ENCODE results near the gene MBNL1. TPM values are rescaled to one million over a fixed set of nuclear protein-coding genes. Genes with fewer than 3 reads are reported as not detected.

MBNL1 gene
- total RNA-seq, 4 donors from 2014 or later, result 152 to 286 (median 228) TPM

GRCh38 chr3:152349392-152349791 is 80.7 kb downstream of the MBNL1 start:
- TF ChIP-seq POLR2A (IDR thresholded peaks at IDR 0.05) (no peak), CTCF (IDR thresholded peaks at IDR 0.05) (no peak)
- no peak overlapping the region for H3K4me3 ChIP-seq (ENCODE audit: low read depth, poor library complexity, severe bottlenecking)
- 52 to 71% methylated on average over 1 of the region's 1 CpG for WGBS, 2 donors
- DNase-seq (ENCODE audit: low spot score in 2 of 2), result no peak
- intact Hi-C loops (cut with DNase I; ENCODE audit: low total_unique reads), result no loop called here

GRCh38 chr3:152350139-152350538 is 81.4 kb downstream of the MBNL1 start:
- DNase-seq (ENCODE audit: low spot score in 2 of 2), result no peak
- TF ChIP-seq CTCF (IDR thresholded peaks at IDR 0.05), result no peak
- no peak for TF ChIP-seq POLR2A (IDR thresholded peaks at IDR 0.05)
- intact Hi-C loops (cut with DNase I; ENCODE audit: low total_unique reads), result no loop called here
- no peak overlapping the region for H3K4me3 ChIP-seq (ENCODE audit: low read depth, poor library complexity, severe bottlenecking)

- 89 to 91% methylated on average over 4 of the region's 4 CpGs for WGBS, 2 donors
- intact Hi-C loops (cut with DNase I; ENCODE audit: low total_unique reads), result no loop called here
- no peak for TF ChIP-seq CTCF (IDR thresholded peaks at IDR 0.05)
- no peak for TF ChIP-seq POLR2A (IDR thresholded peaks at IDR 0.05)
- DNase-seq (ENCODE audit: low spot score in 2 of 2), result no peak
- no peak overlapping the region for H3K4me3 ChIP-seq (ENCODE audit: low read depth, poor library complexity, severe bottlenecking)
These were observed 82.0 kb downstream of the MBNL1 start for GRCh38 chr3:152350776-152351175.

- H3K4me3 ChIP-seq (ENCODE audit: low read depth, poor library complexity, severe bottlenecking), result no peak overlapping the region
- no peak for DNase-seq (ENCODE audit: low spot score in 2 of 2)
- intact Hi-C loops (cut with DNase I; ENCODE audit: low total_unique reads), result no loop called here
- WGBS, 2 donors, result 68 to 70% methylated on average over 4 of the region's 4 CpGs
- TF ChIP-seq POLR2A (IDR thresholded peaks at IDR 0.05), result no peak
- no peak for TF ChIP-seq CTCF (IDR thresholded peaks at IDR 0.05)
These were observed 83.8 kb downstream of the MBNL1 start for GRCh38 chr3:152352554-152352953.

GRCh38 chr3:152353578-152353977 is 84.8 kb downstream of the MBNL1 start:
- TF ChIP-seq POLR2A (IDR thresholded peaks at IDR 0.05) (no peak), CTCF (IDR thresholded peaks at IDR 0.05) (no peak)
- intact Hi-C loops (cut with DNase I; ENCODE audit: low total_unique reads), result no loop called here
- H3K4me3 ChIP-seq (ENCODE audit: low read depth, poor library complexity, severe bottlenecking), result no peak overlapping the region
- DNase-seq (ENCODE audit: low spot score in 2 of 2), result no peak
